ENCODE results near the gene ZBTB7C.

Gene ZBTB7C

DNA sequence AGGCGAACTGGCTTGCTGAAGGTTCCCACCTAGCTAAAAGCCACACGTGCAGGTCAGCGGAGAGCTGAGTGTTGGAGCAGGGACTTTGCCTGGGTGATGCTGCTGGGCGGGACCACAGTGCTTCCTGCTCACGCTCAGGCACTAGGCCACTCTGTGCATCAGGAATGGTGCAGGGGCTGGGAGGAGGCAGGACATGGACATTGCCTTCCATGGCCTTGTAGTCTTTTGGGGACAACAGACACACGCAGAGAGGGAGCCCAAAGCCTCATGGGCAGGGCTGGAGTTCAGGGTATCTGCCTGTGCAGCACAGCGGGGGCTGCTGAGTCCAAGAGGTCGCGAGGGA lies 207.2 kb downstream of the ZBTB7C start:
- no peak for TF ChIP-seq ZFX (IDR thresholded peaks at IDR 0.05)
- TF ChIP-seq, protein P1, sequence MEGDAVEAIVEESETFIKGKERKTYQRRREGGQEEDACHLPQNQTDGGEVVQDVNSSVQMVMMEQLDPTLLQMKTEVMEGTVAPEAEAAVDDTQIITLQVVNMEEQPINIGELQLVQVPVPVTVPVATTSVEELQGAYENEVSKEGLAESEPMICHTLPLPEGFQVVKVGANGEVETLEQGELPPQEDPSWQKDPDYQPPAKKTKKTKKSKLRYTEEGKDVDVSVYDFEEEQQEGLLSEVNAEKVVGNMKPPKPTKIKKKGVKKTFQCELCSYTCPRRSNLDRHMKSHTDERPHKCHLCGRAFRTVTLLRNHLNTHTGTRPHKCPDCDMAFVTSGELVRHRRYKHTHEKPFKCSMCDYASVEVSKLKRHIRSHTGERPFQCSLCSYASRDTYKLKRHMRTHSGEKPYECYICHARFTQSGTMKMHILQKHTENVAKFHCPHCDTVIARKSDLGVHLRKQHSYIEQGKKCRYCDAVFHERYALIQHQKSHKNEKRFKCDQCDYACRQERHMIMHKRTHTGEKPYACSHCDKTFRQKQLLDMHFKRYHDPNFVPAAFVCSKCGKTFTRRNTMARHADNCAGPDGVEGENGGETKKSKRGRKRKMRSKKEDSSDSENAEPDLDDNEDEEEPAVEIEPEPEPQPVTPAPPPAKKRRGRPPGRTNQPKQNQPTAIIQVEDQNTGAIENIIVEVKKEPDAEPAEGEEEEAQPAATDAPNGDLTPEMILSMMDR (conservative IDR thresholded peaks at IDR 0.05), result no peak
- peak overlapping the region; percentile 80 for H3K27ac ChIP-seq

DNA sequence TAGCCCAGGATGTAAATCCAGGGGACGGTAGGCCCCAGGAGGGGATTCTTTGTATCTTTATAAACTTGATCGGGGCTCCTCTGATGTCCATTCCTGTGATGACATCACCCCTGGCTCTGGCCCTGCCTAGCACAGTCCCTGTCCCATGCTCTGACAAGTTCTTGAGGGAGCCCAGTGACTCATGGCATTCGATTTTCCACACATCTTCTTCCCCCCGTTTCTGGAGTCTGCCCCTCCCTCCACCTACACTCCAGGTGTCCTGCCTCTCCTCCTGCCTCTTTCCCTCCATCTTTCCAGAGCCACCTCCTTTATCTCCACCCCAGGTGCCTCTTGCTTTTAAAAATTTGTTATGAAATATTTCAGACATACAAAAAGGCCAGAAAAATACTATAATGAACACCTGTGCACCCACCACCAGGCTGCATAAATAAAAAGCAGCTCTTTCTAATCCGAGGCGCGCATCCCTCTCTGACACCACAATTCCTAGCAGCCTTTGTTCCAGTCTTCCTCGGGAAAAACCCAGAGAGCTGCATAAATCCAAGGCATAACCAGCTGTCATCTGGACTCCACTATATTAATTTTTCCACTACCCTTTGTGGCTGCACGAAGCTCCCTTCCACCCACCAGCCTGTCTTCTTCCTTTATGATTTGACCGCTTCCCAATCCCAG lies 207.7 kb downstream of the ZBTB7C start:
- TF ChIP-seq, protein P1 (conservative IDR thresholded peaks at IDR 0.05), result no peak
- TF ChIP-seq ZFX (IDR thresholded peaks at IDR 0.05), result no peak
- peak overlapping the region; percentile 80 for H3K27ac ChIP-seq

DNA sequence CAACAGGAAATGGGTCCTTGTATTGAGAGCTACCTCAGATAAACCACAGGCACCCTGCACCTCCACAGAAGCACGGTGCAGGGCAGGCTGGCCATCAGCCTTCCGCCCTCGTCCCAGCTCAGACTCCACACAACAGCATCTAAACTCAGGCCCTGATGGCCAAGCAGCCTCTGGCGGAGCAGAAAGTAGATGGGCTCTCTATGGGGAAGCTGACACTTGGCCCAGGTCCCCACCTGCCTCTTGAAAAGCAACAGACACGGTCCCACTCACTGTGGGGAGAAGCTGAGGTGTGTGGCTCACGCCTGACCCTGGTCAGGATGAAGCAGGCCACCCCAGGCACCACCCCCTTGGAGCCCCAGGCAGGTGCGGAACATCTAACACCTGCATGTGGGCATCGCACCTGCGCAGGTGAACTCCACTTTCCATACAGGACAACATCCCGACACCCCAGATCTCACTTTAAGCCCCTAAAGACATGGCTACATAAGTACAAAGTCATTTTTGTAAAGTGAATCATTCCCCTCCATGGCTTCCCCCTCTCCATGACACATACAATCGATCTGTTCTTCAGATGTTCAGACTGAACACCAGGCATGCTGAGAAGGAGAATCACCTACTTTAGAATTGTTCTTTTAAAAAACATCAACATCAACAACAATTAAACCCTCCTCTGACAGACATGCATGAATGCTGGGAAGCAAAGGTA lies 208.4 kb downstream of the ZBTB7C start:
- TF ChIP-seq ZFX (IDR thresholded peaks at IDR 0.05), result no peak
- TF ChIP-seq, protein P1 (conservative IDR thresholded peaks at IDR 0.05), result no peak
- no peak overlapping the region for H3K27ac ChIP-seq

DNA sequence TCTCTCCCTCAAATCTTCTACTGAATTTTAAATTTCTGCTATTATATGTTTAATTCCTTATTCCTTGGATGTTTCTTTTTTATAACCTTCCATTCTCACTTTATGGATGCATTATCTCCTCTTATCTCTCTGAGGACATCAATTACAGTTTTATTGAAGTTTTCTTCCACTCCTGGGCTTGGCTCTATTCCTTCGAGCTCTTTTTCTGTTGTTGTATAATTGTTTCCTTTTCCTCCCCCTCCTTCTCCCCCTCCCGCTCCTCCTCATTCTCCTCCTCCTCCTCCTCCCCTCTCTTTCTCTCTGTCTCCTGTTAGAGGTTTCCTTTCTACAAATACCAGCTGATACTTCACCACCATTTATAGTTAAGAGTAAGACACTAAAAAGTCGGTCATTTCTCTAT lies 209.8 kb downstream of the ZBTB7C start:
- H3K27ac ChIP-seq, result peak overlapping the region; percentile 18; the same call in 1 of the 2 replicates
- TF ChIP-seq ZFX (IDR thresholded peaks at IDR 0.05), result no peak
- TF ChIP-seq, protein P1 (conservative IDR thresholded peaks at IDR 0.05), result no peak

DNA sequence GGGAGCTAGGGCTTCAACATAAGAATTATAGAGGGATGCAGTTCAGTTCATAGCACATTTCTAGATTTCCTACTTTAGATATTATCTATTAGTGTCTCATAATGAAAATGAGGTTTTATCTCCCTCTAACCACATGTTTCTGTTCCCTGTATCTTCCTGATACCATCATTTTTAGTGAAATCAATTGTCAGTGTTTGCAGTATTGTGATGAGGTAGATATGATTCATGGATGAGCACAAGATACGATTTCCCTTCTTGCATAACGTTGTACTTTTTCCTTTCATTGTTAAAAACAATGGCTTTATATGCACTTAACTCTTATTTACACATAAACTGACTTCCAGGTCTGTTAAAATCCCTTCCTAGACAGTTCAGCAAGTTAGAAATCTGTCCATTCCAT lies 211.4 kb downstream of the ZBTB7C start:
- H3K27ac ChIP-seq, result no peak overlapping the region
- no peak for TF ChIP-seq ZFX (IDR thresholded peaks at IDR 0.05)
- TF ChIP-seq, protein P1 (conservative IDR thresholded peaks at IDR 0.05), result no peak

DNA sequence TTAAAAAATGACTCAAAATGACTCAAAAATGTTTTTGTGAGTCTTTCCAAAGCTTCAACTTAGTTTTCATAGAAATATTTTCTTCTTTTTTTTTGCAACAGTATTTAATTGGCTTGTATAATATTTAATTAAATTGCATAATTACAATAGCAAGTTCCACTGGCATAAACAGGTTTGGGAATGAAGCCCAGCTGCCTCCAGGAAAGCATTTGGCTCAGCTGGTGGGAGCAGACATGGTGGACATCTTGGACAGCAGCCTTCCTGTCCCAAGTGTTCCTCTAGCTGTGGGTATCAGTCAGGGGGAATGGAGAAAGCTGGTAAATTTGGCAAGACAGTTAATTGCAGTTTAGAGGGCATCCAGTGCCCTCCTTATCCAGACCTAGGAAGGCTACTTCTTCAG lies 213.4 kb downstream of the ZBTB7C start:
- no peak for TF ChIP-seq ZFX (IDR thresholded peaks at IDR 0.05)
- TF ChIP-seq, protein P1 (conservative IDR thresholded peaks at IDR 0.05), result no peak

DNA sequence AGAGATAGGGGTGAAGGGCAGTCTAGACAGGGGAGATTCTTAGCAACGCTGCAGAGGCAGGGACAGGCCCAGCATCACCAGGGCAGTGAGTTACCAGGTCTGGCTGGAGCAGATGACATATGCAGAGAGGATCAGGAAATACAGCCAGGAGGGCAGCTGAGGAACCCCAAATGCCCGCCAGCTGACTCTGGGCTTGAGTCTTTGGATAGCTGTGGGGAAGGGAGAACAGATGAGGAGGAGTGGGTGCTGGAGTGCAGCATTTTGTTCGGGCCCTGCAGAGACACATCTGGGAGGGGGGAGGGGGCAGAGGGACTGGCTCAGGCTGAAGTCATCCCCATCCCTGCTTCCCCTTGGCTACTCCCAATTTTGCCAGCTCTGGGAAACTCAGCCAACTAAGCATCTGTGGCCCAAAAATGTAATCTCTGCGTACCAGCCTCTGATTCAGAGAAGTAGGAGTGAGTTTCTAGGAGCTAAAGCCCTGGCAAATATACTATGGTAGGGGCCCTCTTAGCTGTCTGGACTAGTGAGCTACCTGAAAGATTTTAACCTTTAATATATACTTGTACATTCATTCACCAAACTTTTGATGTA lies 214.5 kb downstream of the ZBTB7C start:
- TF ChIP-seq, protein P1 (conservative IDR thresholded peaks at IDR 0.05), result no peak
- no peak for TF ChIP-seq ZFX (IDR thresholded peaks at IDR 0.05)
- H3K27ac ChIP-seq, result no peak overlapping the region

More for the DNA sequence above, 213.4 kb downstream of the ZBTB7C start:
- no peak overlapping the region for H3K27ac ChIP-seq
